ENCODE measurements around the gene IMP4. TPM values are rescaled to one million over a fixed set of nuclear protein-coding genes. Genes with fewer than 3 reads are reported as not detected.

Gene IMP4
- total RNA-seq, 1 experiment from 2014 or later: 120 TPM

- H3K36me3 ChIP-seq (ENCODE audit: control insufficient read depth, insufficient read depth, low read length): peaks cover 4% of the 10 kb centered on the region
- H3K4me3 ChIP-seq (ENCODE audit: low read depth, low read length): no peak overlapping the region
- intact Hi-C loops (cut with micrococcal nuclease; ENCODE audit: unreplicated experiment): no loop called here
- DNase-seq: no peak
- TF ChIP-seq CTCF (IDR thresholded peaks at IDR 0.05; ENCODE audit: insufficient read depth in 1 of 2, low read depth in 1 of 2, low read length in 1 of 2, severe bottlenecking in 1 of 2, unreplicated experiment in 1 of 2): no peak
- H3K4me1 Mint-ChIP-seq (ENCODE audit: low read depth, unreplicated experiment): no peaks in the 10 kb centered on the region
- no peaks in the 10 kb centered on the region for H3K27me3 Mint-ChIP-seq (ENCODE audit: insufficient read depth, unreplicated experiment)
- no peak overlapping the region for H3K27ac Mint-ChIP-seq (ENCODE audit: unreplicated experiment)
- no peaks in the 10 kb centered on the region for H3K9me3 ChIP-seq
- BruUV-seq (replicated peaks): no TSS peak
- H3K36me3 Mint-ChIP-seq (ENCODE audit: insufficient read depth, unreplicated experiment): peaks cover 53% of the 10 kb centered on the region
- H3K4me1 ChIP-seq: no peaks in the 10 kb centered on the region
- no peak overlapping the region for H3K4me3 Mint-ChIP-seq (ENCODE audit: unreplicated experiment)
- POLR2A ChIA-PET: interaction anchor here (0.8 kb wide), 1 partner anchor 11 kb away, joined by 3 read pairs; no protein-coding TSS in a partner anchor
- CTCF ChIA-PET: no interaction called here
- no peaks in the 10 kb centered on the region for H3K9me3 Mint-ChIP-seq (ENCODE audit: unreplicated experiment)
- no peaks in the 10 kb centered on the region for H3K27me3 ChIP-seq (replicated peaks; ENCODE audit: control insufficient read depth, insufficient read depth, low read length)
Measured at GRCh38 chr2:130349174-130349573, 6.5 kb downstream of the IMP4 start.

- POLR2A ChIA-PET: no interaction called here
- CTCF ChIA-PET: no interaction called here
- Histone ChIP-seq H3K27me3 (replicated peaks; ENCODE audit: control insufficient read depth, insufficient read depth, low read length) (no peaks in the 10 kb centered on the region), H3K4me3 (ENCODE audit: low read depth, low read length) (no peak overlapping the region), H3K36me3 (ENCODE audit: control insufficient read depth, insufficient read depth, low read length) (no peaks in the 10 kb centered on the region; the same call in 1 of the 2 replicates), H3K4me1 (peaks cover 5% of the 10 kb centered on the region; the same call in 1 of the 2 replicates), H3K9me3 (no peaks in the 10 kb centered on the region)
- Mint-ChIP-seq H3K4me3 (ENCODE audit: unreplicated experiment) (no peak overlapping the region), H3K27ac (ENCODE audit: unreplicated experiment) (no peak overlapping the region), H3K4me1 (ENCODE audit: low read depth, unreplicated experiment) (peaks cover 10% of the 10 kb centered on the region), H3K36me3 (ENCODE audit: insufficient read depth, unreplicated experiment) (peaks cover 29% of the 10 kb centered on the region), H3K27me3 (ENCODE audit: insufficient read depth, unreplicated experiment) (no peaks in the 10 kb centered on the region), H3K9me3 (ENCODE audit: unreplicated experiment) (no peaks in the 10 kb centered on the region)
- intact Hi-C loops (cut with micrococcal nuclease; ENCODE audit: unreplicated experiment): no loop called here
- BruUV-seq (replicated peaks): no TSS peak
- TF ChIP-seq CTCF (IDR thresholded peaks at IDR 0.05; ENCODE audit: insufficient read depth in 1 of 2, low read depth in 1 of 2, low read length in 1 of 2, severe bottlenecking in 1 of 2, unreplicated experiment in 1 of 2): no peak
- no peak for DNase-seq
Measured at GRCh38 chr2:130351711-130352110, 9.0 kb downstream of the IMP4 start.

GRCh38 chr2:130352237-130352636, 9.5 kb downstream of the IMP4 start:
- ChIA-PET POLR2A (no interaction called here), CTCF (no interaction called here)
- no peak for TF ChIP-seq CTCF (IDR thresholded peaks at IDR 0.05; ENCODE audit: insufficient read depth in 1 of 2, low read depth in 1 of 2, low read length in 1 of 2, severe bottlenecking in 1 of 2, unreplicated experiment in 1 of 2)
- intact Hi-C loops (cut with micrococcal nuclease; ENCODE audit: unreplicated experiment): no loop called here
- H3K27ac Mint-ChIP-seq (ENCODE audit: unreplicated experiment): no peak overlapping the region
- no peaks in the 10 kb centered on the region for H3K9me3 ChIP-seq
- H3K27me3 ChIP-seq (replicated peaks; ENCODE audit: control insufficient read depth, insufficient read depth, low read length): no peaks in the 10 kb centered on the region
- no peaks in the 10 kb centered on the region for H3K36me3 ChIP-seq (ENCODE audit: control insufficient read depth, insufficient read depth, low read length)
- peaks cover 10% of the 10 kb centered on the region for H3K4me1 Mint-ChIP-seq (ENCODE audit: low read depth, unreplicated experiment)
- no peak overlapping the region for H3K4me3 Mint-ChIP-seq (ENCODE audit: unreplicated experiment)
- no peak overlapping the region for H3K4me3 ChIP-seq (ENCODE audit: low read depth, low read length)
- no peak for DNase-seq
- no TSS peak for BruUV-seq (replicated peaks)
- no peaks in the 10 kb centered on the region for H3K27me3 Mint-ChIP-seq (ENCODE audit: insufficient read depth, unreplicated experiment)
- no peaks in the 10 kb centered on the region for H3K9me3 Mint-ChIP-seq (ENCODE audit: unreplicated experiment)
- H3K4me1 ChIP-seq: peaks cover 5% of the 10 kb centered on the region; the same call in 1 of the 2 replicates
- H3K36me3 Mint-ChIP-seq (ENCODE audit: insufficient read depth, unreplicated experiment): peaks cover 24% of the 10 kb centered on the region
